MM.1S (cell line): ENCODE data around the gene AFP.

Experiments
- DNase-seq: peaks from one replicate; pipeline ENCODE4 v3.0.0-alpha.2; 2015
- H2AFZ ChIP-seq: fragments of 300-600 bp; sonication (generic); 2 replicates; pipeline ENCODE4 v1.6.0; 2016; ENCODE audit warnings: antibody characterized with exemption, low read length
- H3F3A ChIP-seq: fragments of 300-600 bp; sonication (generic); 2 replicates; pipeline ENCODE4 v1.6.1; 2016; ENCODE audit warnings: mild to moderate bottlenecking, antibody characterized with exemption, low read length, moderate library complexity, mixed read lengths; ENCODE audit not compliant: insufficient read depth
- H3K27ac ChIP-seq: fragments of 300-600 bp; sonication (generic); 2 replicates; pipeline ENCODE4 v1.5.1; 2016; ENCODE audit warnings: mild to moderate bottlenecking, low read length
- H3K27me3 ChIP-seq: fragments of 300-600 bp; sonication (generic); replicated peaks from 2 replicates; pipeline ENCODE4 v1.6.0; 2016; ENCODE audit warnings: low read length; ENCODE audit not compliant: insufficient read depth
- H3K36me3 ChIP-seq: fragments of 300-600 bp; sonication (generic); replicated peaks from 2 replicates; pipeline ENCODE4 v1.6.1; 2016; ENCODE audit warnings: mild to moderate bottlenecking, low read length, mixed read lengths; ENCODE audit not compliant: insufficient read depth
- H3K4me1 ChIP-seq: fragments of 300-600 bp; sonication (generic); 2 replicates; pipeline ENCODE4 v1.6.1; 2016; ENCODE audit warnings: low read length, mixed read lengths
- H3K4me2 ChIP-seq: fragments of 300-600 bp; sonication (generic); 2 replicates; pipeline ENCODE4 v1.6.0; 2016; ENCODE audit warnings: low read depth, low read length
- H3K4me3 ChIP-seq: fragments of 300-600 bp; sonication (generic); 2 replicates; pipeline ENCODE4 v1.5.1; 2016; ENCODE audit warnings: low read length, mixed read lengths
- H3K79me2 ChIP-seq: fragments of 300-600 bp; sonication (generic); 2 replicates; pipeline ENCODE4 v1.6.1; 2016; ENCODE audit warnings: mixed run types, low read length, mixed read lengths
- H3K9ac ChIP-seq: fragments of 300-600 bp; sonication (generic); 2 replicates; pipeline ENCODE4 v1.6.1; 2016; ENCODE audit warnings: low read length, mixed read lengths
- H3K9me2 ChIP-seq: fragments of 300-600 bp; sonication (generic); replicated peaks from 2 replicates; pipeline ENCODE4 v1.6.1; 2016; ENCODE audit warnings: mild to moderate bottlenecking, low read length, mixed read lengths; ENCODE audit not compliant: insufficient read depth
- H3K9me3 ChIP-seq: fragments of 300-600 bp; sonication (generic); replicated peaks from 2 replicates; pipeline ENCODE4 v1.6.1; 2016; ENCODE audit warnings: mild to moderate bottlenecking, low read length, mixed read lengths; ENCODE audit not compliant: insufficient read depth
- H4K20me1 ChIP-seq: fragments of 300-600 bp; sonication (generic); 2 replicates; pipeline ENCODE4 v1.6.1; 2016; ENCODE audit warnings: mild to moderate bottlenecking, low read length, moderate library complexity, mixed read lengths; ENCODE audit not compliant: insufficient read depth
- CTCF ChIP-seq: fragments of 300-600 bp; sonication (generic); IDR thresholded peaks from 2 replicates; pipeline ENCODE4 v1.5.1; 2016; ENCODE audit warnings: antibody characterized with exemption, low read length, mixed read lengths
- EZH2 ChIP-seq: fragments of 300-600 bp; sonication (generic); optimal IDR thresholded peaks from 2 replicates; pipeline ENCODE3; 2017; ENCODE audit warnings: low read depth, mild to moderate bottlenecking, antibody characterized with exemption, low read length, mixed read lengths
- EZH2phosphoT487 ChIP-seq: fragments of 300-600 bp; sonication (generic); IDR thresholded peaks from 2 replicates; pipeline ENCODE4 v1.6.1; 2018; ENCODE audit warnings: antibody characterized with exemption, low read length

AFP gene

DNA sequence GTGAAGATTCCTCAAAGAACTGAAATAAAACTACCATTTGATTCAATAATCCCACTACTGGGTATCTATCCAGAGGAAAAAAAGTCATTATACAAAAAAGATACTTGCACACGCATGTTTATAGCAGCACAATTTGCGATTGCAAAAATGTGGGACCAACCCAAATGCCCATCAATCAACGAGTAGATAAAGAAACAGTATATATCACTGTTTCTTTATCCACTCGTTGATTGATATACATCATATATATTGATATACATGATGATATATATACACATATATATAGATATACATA, 13.6 kb upstream of the AFP start:
- Histone ChIP-seq H4K20me1 (no peaks in the 10 kb centered on the region), H3K9ac (no peak overlapping the region), H3F3A (no peaks in the 10 kb centered on the region), H3K9me3 (no peaks in the 10 kb centered on the region), H3K27ac (no peak overlapping the region), H3K4me1 (no peaks in the 10 kb centered on the region), H3K79me2 (no peaks in the 10 kb centered on the region), H3K4me3 (no peak overlapping the region), H3K36me3 (no peaks in the 10 kb centered on the region), H3K27me3 (no peaks in the 10 kb centered on the region), H2AFZ (no peak overlapping the region), H3K9me2 (no peaks in the 10 kb centered on the region), H3K4me2 (no peak overlapping the region)
- TF ChIP-seq EZH2 (no peak), EZH2phosphoT487 (no peak), CTCF (no peak)
- no peak for DNase-seq

GRCh38 chr4:73423184-73423583, 12.8 kb upstream of the AFP start:
- TF ChIP-seq EZH2phosphoT487 = no peak
- no peak for TF ChIP-seq EZH2
- TF ChIP-seq CTCF = no peak
- H3K9me2 ChIP-seq = no peaks in the 10 kb centered on the region
- no peak overlapping the region for H3K27ac ChIP-seq
- H3K4me2 ChIP-seq = no peak overlapping the region
- H3K9me3 ChIP-seq = no peaks in the 10 kb centered on the region
- no peaks in the 10 kb centered on the region for H3K79me2 ChIP-seq
- no peak overlapping the region for H2AFZ ChIP-seq
- H3K9ac ChIP-seq = no peak overlapping the region
- H3K4me1 ChIP-seq = no peaks in the 10 kb centered on the region
- no peak overlapping the region for H3K4me3 ChIP-seq
- no peak for DNase-seq
- no peaks in the 10 kb centered on the region for H3K27me3 ChIP-seq
- no peaks in the 10 kb centered on the region for H3F3A ChIP-seq
- no peaks in the 10 kb centered on the region for H4K20me1 ChIP-seq
- no peaks in the 10 kb centered on the region for H3K36me3 ChIP-seq

DNA sequence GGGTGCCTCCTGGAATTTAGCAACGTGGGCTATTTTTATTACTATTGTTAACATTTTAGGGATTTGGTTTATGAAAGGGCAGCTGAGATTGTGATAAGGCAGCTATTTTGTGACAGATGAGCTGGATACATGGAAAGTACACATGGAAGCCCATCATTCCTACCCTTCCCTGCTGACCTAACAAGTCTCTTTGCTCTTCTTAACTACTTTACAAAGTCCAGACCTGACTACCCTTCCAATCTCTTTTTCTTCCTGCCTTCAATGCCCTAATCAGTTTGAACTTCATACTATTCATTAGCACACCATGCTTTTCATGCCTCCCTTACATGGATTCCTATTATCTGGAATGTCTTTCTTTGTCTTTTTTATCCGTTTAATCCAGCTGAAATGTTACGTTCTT, 9.4 kb upstream of the AFP start:
- H3K27ac ChIP-seq = no peak overlapping the region
- DNase-seq = no peak
- H3K79me2 ChIP-seq = no peaks in the 10 kb centered on the region
- H3K9ac ChIP-seq = no peak overlapping the region
- no peaks in the 10 kb centered on the region for H3F3A ChIP-seq
- H3K4me1 ChIP-seq = no peaks in the 10 kb centered on the region
- no peak overlapping the region for H3K4me3 ChIP-seq
- no peak overlapping the region for H2AFZ ChIP-seq
- H4K20me1 ChIP-seq = no peaks in the 10 kb centered on the region
- H3K36me3 ChIP-seq = no peaks in the 10 kb centered on the region
- no peak for TF ChIP-seq CTCF
- no peak for TF ChIP-seq EZH2phosphoT487
- TF ChIP-seq EZH2 = no peak
- no peak overlapping the region for H3K4me2 ChIP-seq
- no peaks in the 10 kb centered on the region for H3K27me3 ChIP-seq
- H3K9me2 ChIP-seq = no peaks in the 10 kb centered on the region
- no peaks in the 10 kb centered on the region for H3K9me3 ChIP-seq

DNA sequence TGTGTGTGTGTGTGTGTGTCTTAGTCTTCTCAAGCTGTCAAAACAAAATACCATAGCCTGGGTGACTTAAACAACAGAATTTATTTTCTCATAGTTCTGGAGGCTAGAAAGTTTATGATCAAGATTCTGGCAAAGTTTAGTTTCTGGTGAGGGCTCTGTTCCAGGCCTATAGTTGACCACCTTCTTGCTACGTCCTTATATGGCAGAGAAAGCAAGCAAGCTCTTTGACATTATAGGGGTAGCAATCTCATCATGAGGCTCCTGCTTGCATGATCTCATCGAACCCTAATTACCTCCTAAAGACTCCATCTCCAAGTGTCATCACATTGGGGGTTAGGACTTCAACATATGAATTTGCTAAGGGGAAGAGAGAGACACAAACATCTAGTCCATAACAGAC, 6.9 kb upstream of the AFP start:
- H4K20me1 ChIP-seq = no peaks in the 10 kb centered on the region
- no peaks in the 10 kb centered on the region for H3K4me1 ChIP-seq
- H3K9me3 ChIP-seq = no peaks in the 10 kb centered on the region
- H3K27me3 ChIP-seq = no peaks in the 10 kb centered on the region
- DNase-seq = no peak
- H3F3A ChIP-seq = no peaks in the 10 kb centered on the region
- H2AFZ ChIP-seq = no peak overlapping the region
- TF ChIP-seq CTCF (no peak), EZH2phosphoT487 (no peak), EZH2 (no peak)
- H3K4me3 ChIP-seq = no peak overlapping the region
- no peak overlapping the region for H3K27ac ChIP-seq
- H3K4me2 ChIP-seq = no peak overlapping the region
- no peaks in the 10 kb centered on the region for H3K79me2 ChIP-seq
- H3K9ac ChIP-seq = no peak overlapping the region
- no peaks in the 10 kb centered on the region for H3K9me2 ChIP-seq
- H3K36me3 ChIP-seq = no peaks in the 10 kb centered on the region
